Temporal lobe (tissue), 2 donors: ENCODE measurements around the gene CCND3. TPM values are rescaled to one million over a fixed set of nuclear protein-coding genes. Genes with fewer than 3 reads are reported as not detected.

ENCODE experiments used
- small RNA-seq: library from RNA; depleted of rRNA; stranded (forward); fragments of <200 nt; gene quantifications from one replicate; pipeline ENCODE3, GENCODE V24; 2014; ENCODE audit warnings: low replicate concordance
- total RNA-seq: library from RNA; depleted of rRNA; stranded (reverse); fragments of >200 nt; gene quantifications from one replicate; pipeline ENCODE4 v1.2.3, GENCODE V29; 2014

The CCND3 gene
- total RNA-seq, 1 donor from 2014 or later, result 13.0 TPM

Small RNA genes within 50 kb of the gene (small RNA-seq; reads per million reads assigned to genes)
- gene RF00019, result not detected

Other genes starting within 250 kb of the CCND3 start
- 2.7 TPM for gene TFEB, start 206.2 kb downstream of the CCND3 start, total RNA-seq
- 0.49 TPM for gene PGC, start 194.4 kb downstream of the CCND3 start, total RNA-seq
- gene FRS3, start 161.9 kb downstream of the CCND3 start, total RNA-seq, result 10.3 TPM
- gene PRICKLE4, start 161.0 kb downstream of the CCND3 start, total RNA-seq, result 0.49 TPM
- 32.2 TPM for gene TOMM6, start 154.1 kb downstream of the CCND3 start, total RNA-seq
- 14.5 TPM for gene USP49, start 46.4 kb downstream of the CCND3 start, total RNA-seq
- 13.3 TPM for gene MED20, start 20.7 kb downstream of the CCND3 start, total RNA-seq
- 11.6 TPM for gene BYSL, start 20.3 kb downstream of the CCND3 start, total RNA-seq
- 5.4 TPM for gene TAF8, start 108.7 kb upstream of the CCND3 start, total RNA-seq
- under 0.01 TPM for gene C6orf132, start 200.8 kb upstream of the CCND3 start, total RNA-seq
- 1.2 TPM for gene GUCA1A, start 231.6 kb upstream of the CCND3 start, total RNA-seq